Neural cell (in vitro differentiated cells): ENCODE measurements around the gene DLGAP4. TPM values are rescaled to one million over a fixed set of nuclear protein-coding genes. Genes with fewer than 3 reads are reported as not detected.

Experiments
- H2AFZ ChIP-seq: fragments of 200-600, 300-800 bp; sonication (generic), shearing (Covaris generic); 2 replicates; pipeline ENCODE4 v1.6.0; 2014; ENCODE audit warnings: low read depth, mild to moderate bottlenecking, antibody characterized with exemption, low read length, moderate library complexity
- H3F3A ChIP-seq: fragments of 200-600 bp; shearing (Covaris generic); 2 replicates; pipeline ENCODE4 v1.6.1; 2016; ENCODE audit warnings: mild to moderate bottlenecking, moderate library complexity, mixed read lengths, antibody characterized with exemption, low read length; ENCODE audit not compliant: insufficient read depth, poor library complexity, severe bottlenecking
- H3K27ac ChIP-seq: fragments of 200-600, 300-800 bp; sonication (generic), shearing (Covaris generic); 2 replicates; pipeline ENCODE4 v1.5.1; 2014; ENCODE audit warnings: mild to moderate bottlenecking, low read length, moderate library complexity
- H3K27me3 ChIP-seq: fragments of 300-800, 200-600 bp; sonication (generic), shearing (Covaris generic); 2 replicates; pipeline ENCODE4 v1.6.0; 2014; ENCODE audit warnings: mild to moderate bottlenecking, low read depth, low read length, moderate library complexity; ENCODE audit not compliant: insufficient read depth
- H3K36me3 ChIP-seq: fragments of 300-800, 200-600 bp; sonication (generic), shearing (Covaris generic); 2 replicates; pipeline ENCODE4 v1.5.1; 2014; ENCODE audit warnings: mild to moderate bottlenecking, antibody characterized with exemption, low read length, moderate library complexity; ENCODE audit not compliant: insufficient read depth
- H3K4me2 ChIP-seq: fragments of 300-800, 200-600 bp; sonication (generic), shearing (Covaris generic); 2 replicates; pipeline ENCODE4 v1.6.0; 2014; ENCODE audit warnings: mild to moderate bottlenecking, low read length
- H3K4me3 ChIP-seq: fragments of 300-800, 200-600 bp; sonication (generic), shearing (Covaris generic); 2 replicates; pipeline ENCODE4 v1.5.1; 2014; ENCODE audit warnings: mild to moderate bottlenecking, low read length, moderate library complexity
- H3K79me2 ChIP-seq: fragments of 200-600 bp; shearing (Covaris generic); replicated peaks from 2 replicates; pipeline ENCODE4 v1.6.0; 2014; ENCODE audit warnings: mild to moderate bottlenecking, low read length, moderate library complexity; ENCODE audit not compliant: insufficient read depth
- H3K9ac ChIP-seq: fragments of 300-800, 200-600 bp; sonication (generic), shearing (Covaris generic); 2 replicates; pipeline ENCODE4 v1.6.1; 2016; ENCODE audit warnings: mild to moderate bottlenecking, low read length, mixed read lengths
- H3K9me2 ChIP-seq: fragments of 200-600 bp; shearing (Covaris generic); 2 replicates; pipeline ENCODE4 v1.6.1; 2016; ENCODE audit warnings: mild to moderate bottlenecking, low read length, mixed read lengths; ENCODE audit not compliant: insufficient read depth
- H3K9me3 ChIP-seq: fragments of 200-600, 300-800 bp; sonication (generic), shearing (Covaris generic); 2 replicates; pipeline ENCODE4 v1.6.1; 2016; ENCODE audit warnings: mild to moderate bottlenecking, mixed run types, low read length, moderate library complexity, mixed read lengths
- H4K20me1 ChIP-seq: fragments of 200-600 bp; shearing (Covaris generic); 2 replicates; pipeline ENCODE4 v1.6.1; 2016; ENCODE audit warnings: mild to moderate bottlenecking, mixed run types; ENCODE audit not compliant: insufficient read depth
- EP300 ChIP-seq: fragments of 450-650 bp; conservative IDR thresholded peaks from 2 replicates; pipeline ENCODE4 v1.6.1; 2014; ENCODE audit warnings: antibody characterized with exemption, mild to moderate bottlenecking, moderate library complexity; ENCODE audit not compliant: poor library complexity, severe bottlenecking
- EZH2 ChIP-seq: fragments of 200-600, 300-800 bp; shearing (Covaris generic), sonication (generic); IDR thresholded peaks from 2 replicates; pipeline ENCODE4 v1.6.1; 2014; ENCODE audit warnings: antibody characterized with exemption, low read length, borderline replicate concordance, mild to moderate bottlenecking; ENCODE audit not compliant: insufficient read depth, poor library complexity, severe bottlenecking
- MXI1 ChIP-seq: fragments of 450-650 bp; conservative IDR thresholded peaks from 2 replicates; pipeline ENCODE4 v1.6.1; 2014; ENCODE audit warnings: antibody characterized with exemption, mild to moderate bottlenecking; ENCODE audit not compliant: poor library complexity, severe bottlenecking
- POLR2AphosphoS5 ChIP-seq: IDR thresholded peaks from 2 replicates; pipeline ENCODE4 v1.6.1; 2012
- RAD21 ChIP-seq: fragments of 450-650 bp; conservative IDR thresholded peaks from 2 replicates; pipeline ENCODE4 v1.6.1; 2014; ENCODE audit warnings: antibody characterized with exemption, mild to moderate bottlenecking, moderate library complexity
- SMC3 ChIP-seq: fragments of 450-650 bp; conservative IDR thresholded peaks from 2 replicates; pipeline ENCODE4 v1.6.1; 2014; ENCODE audit warnings: antibody characterized with exemption, mild to moderate bottlenecking, moderate library complexity; ENCODE audit not compliant: poor library complexity
- TAF1 ChIP-seq: IDR thresholded peaks from 2 replicates; pipeline ENCODE4 v1.6.1; 2012; ENCODE audit warnings: low read depth
- polyA plus RNA-seq: library from polyadenylated mRNA; depleted of rRNA; stranded (reverse); fragments of >200 nt; gene quantifications from 2 replicates; pipeline ENCODE4 v1.2.3, GENCODE V29; 2014
- TF ChIP-seq, protein P1 (sequence below): IDR thresholded peaks from 2 replicates; pipeline ENCODE4 v1.6.1; 2012; ENCODE audit warnings: borderline replicate concordance
- TF ChIP-seq, protein P2 (sequence below): fragments of 450-650 bp; IDR thresholded peaks from 2 replicates; pipeline ENCODE4 v1.5.1; 2014; ENCODE audit warnings: antibody characterized with exemption, mild to moderate bottlenecking, moderate library complexity; ENCODE audit not compliant: poor library complexity, severe bottlenecking

The DLGAP4 gene
- polyA plus RNA-seq, 1 donor from 2014 or later = 31.2 TPM

- Histone ChIP-seq H3K79me2 (no peaks in the 10 kb centered on the region), H3K4me3 (no peak overlapping the region), H3K9ac (no peak overlapping the region), H3F3A (no peaks in the 10 kb centered on the region), H3K9me2 (no peaks in the 10 kb centered on the region), H2AFZ (no peak overlapping the region), H3K4me2 (no peak overlapping the region), H3K9me3 (no peaks in the 10 kb centered on the region), H4K20me1 (no peaks in the 10 kb centered on the region), H3K27ac (no peak overlapping the region), H3K36me3 (no peaks in the 10 kb centered on the region), H3K27me3 (no peaks in the 10 kb centered on the region)
- TF ChIP-seq POLR2AphosphoS5 (no peak), TAF1 (no peak)
These were observed 125.5 kb downstream of the DLGAP4 start for GRCh38 chr20:36431604-36432003.

GRCh38 chr20:36432096-36432495 is 126.0 kb downstream of the DLGAP4 start:
- H3K27me3 ChIP-seq = no peaks in the 10 kb centered on the region
- no peaks in the 10 kb centered on the region for H3K9me2 ChIP-seq
- H3K36me3 ChIP-seq = no peaks in the 10 kb centered on the region
- H3K9ac ChIP-seq = no peak overlapping the region
- no peaks in the 10 kb centered on the region for H3F3A ChIP-seq
- no peaks in the 10 kb centered on the region for H3K79me2 ChIP-seq
- TF ChIP-seq, protein P1, sequence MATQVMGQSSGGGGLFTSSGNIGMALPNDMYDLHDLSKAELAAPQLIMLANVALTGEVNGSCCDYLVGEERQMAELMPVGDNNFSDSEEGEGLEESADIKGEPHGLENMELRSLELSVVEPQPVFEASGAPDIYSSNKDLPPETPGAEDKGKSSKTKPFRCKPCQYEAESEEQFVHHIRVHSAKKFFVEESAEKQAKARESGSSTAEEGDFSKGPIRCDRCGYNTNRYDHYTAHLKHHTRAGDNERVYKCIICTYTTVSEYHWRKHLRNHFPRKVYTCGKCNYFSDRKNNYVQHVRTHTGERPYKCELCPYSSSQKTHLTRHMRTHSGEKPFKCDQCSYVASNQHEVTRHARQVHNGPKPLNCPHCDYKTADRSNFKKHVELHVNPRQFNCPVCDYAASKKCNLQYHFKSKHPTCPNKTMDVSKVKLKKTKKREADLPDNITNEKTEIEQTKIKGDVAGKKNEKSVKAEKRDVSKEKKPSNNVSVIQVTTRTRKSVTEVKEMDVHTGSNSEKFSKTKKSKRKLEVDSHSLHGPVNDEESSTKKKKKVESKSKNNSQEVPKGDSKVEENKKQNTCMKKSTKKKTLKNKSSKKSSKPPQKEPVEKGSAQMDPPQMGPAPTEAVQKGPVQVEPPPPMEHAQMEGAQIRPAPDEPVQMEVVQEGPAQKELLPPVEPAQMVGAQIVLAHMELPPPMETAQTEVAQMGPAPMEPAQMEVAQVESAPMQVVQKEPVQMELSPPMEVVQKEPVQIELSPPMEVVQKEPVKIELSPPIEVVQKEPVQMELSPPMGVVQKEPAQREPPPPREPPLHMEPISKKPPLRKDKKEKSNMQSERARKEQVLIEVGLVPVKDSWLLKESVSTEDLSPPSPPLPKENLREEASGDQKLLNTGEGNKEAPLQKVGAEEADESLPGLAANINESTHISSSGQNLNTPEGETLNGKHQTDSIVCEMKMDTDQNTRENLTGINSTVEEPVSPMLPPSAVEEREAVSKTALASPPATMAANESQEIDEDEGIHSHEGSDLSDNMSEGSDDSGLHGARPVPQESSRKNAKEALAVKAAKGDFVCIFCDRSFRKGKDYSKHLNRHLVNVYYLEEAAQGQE = no peak
- no peak for TF ChIP-seq EP300
- TF ChIP-seq, protein P2, sequence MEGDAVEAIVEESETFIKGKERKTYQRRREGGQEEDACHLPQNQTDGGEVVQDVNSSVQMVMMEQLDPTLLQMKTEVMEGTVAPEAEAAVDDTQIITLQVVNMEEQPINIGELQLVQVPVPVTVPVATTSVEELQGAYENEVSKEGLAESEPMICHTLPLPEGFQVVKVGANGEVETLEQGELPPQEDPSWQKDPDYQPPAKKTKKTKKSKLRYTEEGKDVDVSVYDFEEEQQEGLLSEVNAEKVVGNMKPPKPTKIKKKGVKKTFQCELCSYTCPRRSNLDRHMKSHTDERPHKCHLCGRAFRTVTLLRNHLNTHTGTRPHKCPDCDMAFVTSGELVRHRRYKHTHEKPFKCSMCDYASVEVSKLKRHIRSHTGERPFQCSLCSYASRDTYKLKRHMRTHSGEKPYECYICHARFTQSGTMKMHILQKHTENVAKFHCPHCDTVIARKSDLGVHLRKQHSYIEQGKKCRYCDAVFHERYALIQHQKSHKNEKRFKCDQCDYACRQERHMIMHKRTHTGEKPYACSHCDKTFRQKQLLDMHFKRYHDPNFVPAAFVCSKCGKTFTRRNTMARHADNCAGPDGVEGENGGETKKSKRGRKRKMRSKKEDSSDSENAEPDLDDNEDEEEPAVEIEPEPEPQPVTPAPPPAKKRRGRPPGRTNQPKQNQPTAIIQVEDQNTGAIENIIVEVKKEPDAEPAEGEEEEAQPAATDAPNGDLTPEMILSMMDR = no peak
- TF ChIP-seq SMC3 = no peak
- no peak for TF ChIP-seq MXI1
- TF ChIP-seq RAD21 = no peak
- H2AFZ ChIP-seq = no peak overlapping the region
- H3K4me3 ChIP-seq = no peak overlapping the region
- no peaks in the 10 kb centered on the region for H3K9me3 ChIP-seq
- H3K27ac ChIP-seq = no peak overlapping the region
- no peak overlapping the region for H3K4me2 ChIP-seq
- no peaks in the 10 kb centered on the region for H4K20me1 ChIP-seq

DNA sequence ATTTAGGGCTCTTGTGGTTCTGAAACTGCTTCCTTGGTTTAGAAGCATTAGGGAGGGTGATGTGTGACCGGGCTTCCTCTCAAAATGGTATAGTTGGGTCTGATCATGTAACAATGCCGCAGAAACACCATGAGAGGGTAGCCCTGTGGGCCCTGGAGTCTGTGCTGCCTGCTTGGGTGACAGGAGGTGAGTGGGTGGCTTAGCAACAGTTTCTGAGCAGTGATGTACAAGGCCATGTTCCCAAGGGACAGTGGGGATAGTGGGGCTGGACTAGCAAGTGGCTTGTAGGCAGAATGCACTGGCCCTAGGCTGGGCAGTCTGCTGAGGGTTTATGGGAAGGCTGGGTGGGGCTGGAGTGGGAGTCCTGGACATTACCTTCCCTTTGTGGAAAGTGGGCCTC is 128.2 kb downstream of the DLGAP4 start:
- Histone ChIP-seq H3K36me3 (no peaks in the 10 kb centered on the region), H3F3A (no peaks in the 10 kb centered on the region), H3K27ac (no peak overlapping the region), H3K4me3 (no peak overlapping the region), H3K79me2 (no peaks in the 10 kb centered on the region), H3K27me3 (no peaks in the 10 kb centered on the region), H3K4me2 (no peak overlapping the region), H3K9me2 (no peaks in the 10 kb centered on the region), H3K9me3 (no peaks in the 10 kb centered on the region), H3K9ac (no peak overlapping the region), H2AFZ (no peak overlapping the region), H4K20me1 (no peaks in the 10 kb centered on the region)
- TF ChIP-seq, protein P1 = no peak
- TF ChIP-seq POLR2AphosphoS5 (no peak), RAD21 (no peak), SMC3 (no peak), TAF1 (no peak), MXI1 (no peak), EP300 (no peak), EZH2 (no peak)
- TF ChIP-seq, protein P2 = no peak
